Spleen (tissue), 7 donors: ENCODE measurements around the gene UMPS.
"Not testable (repeated sequence)": the region's sequence is repeated elsewhere in the genome, so short reads cannot be mapped to it uniquely, and the experiment has no call there.

Experiments
- CTCF ChIP-seq, 11 experiments: fragments of 200-600 bp in 7 of 11; fragments of 450-650 bp in 4 of 11; sonication (generic) in 4 of 11; IDR thresholded peaks in 8 of 11; conservative IDR thresholded peaks in 3 of 11; 1 replicate in 7 of 11; 2 replicates in 4 of 11; pipeline versions ENCODE4 v1.4.0 to v1.8.0; 2016 to 2021; ENCODE audit warnings: antibody characterized with exemption in 11 of 11, inconsistent platforms in 4 of 11, mild to moderate bottlenecking in 1 of 11
- POLR2A ChIP-seq, 3 donors: fragments of 450-650 bp; IDR thresholded peaks; one replicate each; pipeline ENCODE4 v1.5.1; 2017; ENCODE audit warnings: antibody characterized with exemption in 3 of 3, mild to moderate bottlenecking in 1 of 3
- POLR2AphosphoS5 ChIP-seq, 3 donors: sonication (generic); formaldehyde crosslinking; IDR thresholded peaks; one replicate each; pipeline ENCODE4 v1.5.1; 2017; ENCODE audit warnings: antibody characterized with exemption in 3 of 3
- donor health status: DM: no; HTN: no; CAD: no; lungs with moderate emphysema.
- donor health status: DM: no; HTN: no; CAD: no.
- donor health status: DM: no; HTN: no; CAD: no.

- TF ChIP-seq CTCF (IDR thresholded peaks at IDR 0.05 in 8 of 11, conservative IDR thresholded peaks at IDR 0.05 in 3 of 11); POLR2A (IDR thresholded peaks at IDR 0.05); POLR2AphosphoS5 (IDR thresholded peaks at IDR 0.05): not testable (repeated sequence)
Observed at GRCh38 chr3:124707223-124707622, 23.0 kb upstream of the UMPS start.
